Fibroblast of villous mesenchyme (primary cell): ENCODE results near the gene TNP1. TPM values are rescaled to one million over a fixed set of nuclear protein-coding genes. Genes with fewer than 3 reads are reported as not detected.

Source experiments
- DNase-seq: peaks from one replicate; pipeline ENCODE4 v3.0.0-alpha.2; 2010; ENCODE audit warnings: low read depth
- H3K4me3 ChIP-seq: 2 replicates; pipeline ENCODE4 v1.5.1; 2011; ENCODE audit warnings: low read depth, mild to moderate bottlenecking, low read length
- total RNA-seq: library from RNA; depleted of rRNA; stranded (reverse); fragments of >200 nt; gene quantifications from 2 replicates; pipeline ENCODE4 v1.2.3, GENCODE V29; 2012
- TF ChIP-seq, protein P1 (sequence below): IDR thresholded peaks from 2 replicates; pipeline ENCODE4 v1.5.1; 2012; ENCODE audit warnings: low read depth, mild to moderate bottlenecking, low read length; ENCODE audit not compliant: insufficient read depth

TNP1 gene
- total RNA-seq, 1 donor: not detected

DNA sequence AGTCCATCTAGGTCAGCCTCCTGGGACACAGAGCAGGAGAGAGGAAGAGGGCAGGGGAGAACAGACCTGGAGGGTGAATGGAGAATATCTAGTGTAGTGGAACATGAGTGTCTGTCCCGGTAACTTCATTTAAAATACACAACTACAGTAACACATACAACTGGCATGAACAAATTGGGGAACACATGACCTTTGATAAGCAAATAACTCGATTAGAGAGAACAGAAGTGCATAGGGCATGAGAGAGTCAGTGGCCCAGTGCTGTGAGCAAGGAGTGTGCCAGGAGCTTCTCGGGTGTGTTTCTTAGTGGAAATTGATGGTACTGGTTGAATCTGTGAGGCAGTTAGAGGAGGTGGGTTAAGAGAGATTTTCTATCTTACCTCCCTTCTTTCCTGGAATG, 40.8 kb downstream of the TNP1 start:
- DNase-seq: no peak
- TF ChIP-seq, protein P1, sequence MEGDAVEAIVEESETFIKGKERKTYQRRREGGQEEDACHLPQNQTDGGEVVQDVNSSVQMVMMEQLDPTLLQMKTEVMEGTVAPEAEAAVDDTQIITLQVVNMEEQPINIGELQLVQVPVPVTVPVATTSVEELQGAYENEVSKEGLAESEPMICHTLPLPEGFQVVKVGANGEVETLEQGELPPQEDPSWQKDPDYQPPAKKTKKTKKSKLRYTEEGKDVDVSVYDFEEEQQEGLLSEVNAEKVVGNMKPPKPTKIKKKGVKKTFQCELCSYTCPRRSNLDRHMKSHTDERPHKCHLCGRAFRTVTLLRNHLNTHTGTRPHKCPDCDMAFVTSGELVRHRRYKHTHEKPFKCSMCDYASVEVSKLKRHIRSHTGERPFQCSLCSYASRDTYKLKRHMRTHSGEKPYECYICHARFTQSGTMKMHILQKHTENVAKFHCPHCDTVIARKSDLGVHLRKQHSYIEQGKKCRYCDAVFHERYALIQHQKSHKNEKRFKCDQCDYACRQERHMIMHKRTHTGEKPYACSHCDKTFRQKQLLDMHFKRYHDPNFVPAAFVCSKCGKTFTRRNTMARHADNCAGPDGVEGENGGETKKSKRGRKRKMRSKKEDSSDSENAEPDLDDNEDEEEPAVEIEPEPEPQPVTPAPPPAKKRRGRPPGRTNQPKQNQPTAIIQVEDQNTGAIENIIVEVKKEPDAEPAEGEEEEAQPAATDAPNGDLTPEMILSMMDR: no peak
- no peak overlapping the region for H3K4me3 ChIP-seq

DNA sequence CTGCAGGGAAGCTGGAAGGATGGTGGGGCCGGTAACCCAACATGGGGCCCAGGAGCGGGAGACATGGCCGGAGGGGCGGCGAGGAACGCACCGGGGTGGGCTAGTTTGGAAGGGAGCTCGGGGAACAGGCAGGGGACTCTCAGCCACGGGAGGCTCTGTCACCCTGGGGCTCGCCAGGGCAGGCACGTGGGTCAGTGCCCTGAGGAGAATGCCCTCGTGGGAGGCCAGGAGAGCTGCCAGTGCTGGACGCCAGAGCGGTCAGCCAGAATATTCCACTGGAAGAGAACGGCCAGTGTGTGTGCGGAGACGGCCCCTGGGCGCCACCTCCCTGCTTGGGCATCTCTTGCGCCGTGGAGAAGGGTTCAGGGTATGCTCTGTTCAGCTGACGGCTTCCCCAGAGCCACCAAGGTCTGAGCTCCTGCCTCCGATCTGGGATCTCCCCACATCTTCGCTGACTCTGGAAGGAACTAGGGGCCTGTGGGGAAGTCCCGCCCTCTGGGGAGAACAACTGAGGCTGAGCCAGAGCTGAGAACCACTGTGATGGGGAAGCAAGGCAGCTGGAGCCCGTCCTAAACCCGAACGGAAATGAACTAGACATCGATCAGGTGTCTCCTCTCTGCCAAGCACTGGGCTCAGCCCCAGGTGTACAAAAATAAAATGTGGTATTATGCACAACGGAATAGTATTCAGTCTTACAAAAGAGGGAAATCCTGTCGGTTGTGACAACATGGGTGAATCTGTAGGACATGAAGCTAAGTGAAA, 49.3 kb downstream of the TNP1 start:
- no peak for DNase-seq
- TF ChIP-seq, protein P1: no peak
- no peak overlapping the region for H3K4me3 ChIP-seq

Other genes with a start within 250 kb of the TNP1 start
- gene IGFBP2, start 226.6 kb downstream of the TNP1 start, total RNA-seq: 15.5 and 18.4 TPM in 2 replicates
- 644 and 754 TPM in 2 replicates for gene IGFBP5, start 164.5 kb downstream of the TNP1 start, total RNA-seq